ENCODE data around the gene TEX51. TPM values are rescaled to one million over a fixed set of nuclear protein-coding genes. Genes with fewer than 3 reads are reported as not detected.

The TEX51 gene
- polyA plus RNA-seq, 1 donor from 2014 or later, result not detected

- H3K27me3 ChIP-seq (ENCODE audit: insufficient read depth, low read depth, low read length), result no peaks in the 10 kb centered on the region
- no peaks in the 10 kb centered on the region for H3K9me3 ChIP-seq (ENCODE audit: low read length)
- no peak overlapping the region for H3K9ac ChIP-seq (ENCODE audit: low read length)
- TF ChIP-seq EP300 (conservative IDR thresholded peaks at IDR 0.05; ENCODE audit: poor library complexity, severe bottlenecking) (no peak), MXI1 (conservative IDR thresholded peaks at IDR 0.05; ENCODE audit: poor library complexity, severe bottlenecking) (no peak), REST (IDR thresholded peaks at IDR 0.05; ENCODE audit: borderline replicate concordance) (no peak), EZH2 (IDR thresholded peaks at IDR 0.05; ENCODE audit: borderline replicate concordance, insufficient read depth, low read length, poor library complexity, severe bottlenecking) (no peak), RAD21 (conservative IDR thresholded peaks at IDR 0.05) (no peak), POLR2AphosphoS5 (IDR thresholded peaks at IDR 0.05) (no peak), TAF1 (IDR thresholded peaks at IDR 0.05; ENCODE audit: low read depth) (no peak), SMC3 (conservative IDR thresholded peaks at IDR 0.05; ENCODE audit: poor library complexity) (no peak), CTCF (IDR thresholded peaks at IDR 0.05; ENCODE audit: poor library complexity, severe bottlenecking) (no peak)
- no peak overlapping the region for H2AFZ ChIP-seq (ENCODE audit: low read depth, low read length)
- no peaks in the 10 kb centered on the region for H3F3A ChIP-seq (ENCODE audit: insufficient read depth, low read length, poor library complexity, severe bottlenecking)
- no peak overlapping the region for H3K4me2 ChIP-seq (ENCODE audit: low read length)
- no peaks in the 10 kb centered on the region for H3K9me2 ChIP-seq (ENCODE audit: insufficient read depth, low read length)
- H3K4me3 ChIP-seq (ENCODE audit: low read length), result no peak overlapping the region
- no peak overlapping the region for H3K27ac ChIP-seq (ENCODE audit: low read length)
- no peaks in the 10 kb centered on the region for H4K20me1 ChIP-seq (ENCODE audit: insufficient read depth)
- H3K79me2 ChIP-seq (replicated peaks; ENCODE audit: insufficient read depth, low read length), result no peaks in the 10 kb centered on the region
- H3K36me3 ChIP-seq (ENCODE audit: insufficient read depth, low read length), result no peaks in the 10 kb centered on the region
Observed at GRCh38 chr2:126950504-126950903, 51.8 kb downstream of the TEX51 start.

Other genes starting within 250 kb of the TEX51 start
- 0.40 TPM in 1 of 2 replicates, not detected in the other for gene GYPC, start 242.7 kb upstream of the TEX51 start, polyA plus RNA-seq
- gene BIN1, start 208.3 kb downstream of the TEX51 start, polyA plus RNA-seq, result 61.9 and 75.1 TPM in 2 replicates